Measurements from ENCODE around the gene RAP1A. TPM values are rescaled to one million over a fixed set of nuclear protein-coding genes. Genes with fewer than 3 reads are reported as not detected.
"Not testable (repeated sequence)": the region's sequence is repeated elsewhere in the genome, so short reads cannot be mapped to it uniquely, and the experiment has no call there.

Gene RAP1A
- total RNA-seq, 1 donor from 2014 or later: 41.7 TPM

DNA sequence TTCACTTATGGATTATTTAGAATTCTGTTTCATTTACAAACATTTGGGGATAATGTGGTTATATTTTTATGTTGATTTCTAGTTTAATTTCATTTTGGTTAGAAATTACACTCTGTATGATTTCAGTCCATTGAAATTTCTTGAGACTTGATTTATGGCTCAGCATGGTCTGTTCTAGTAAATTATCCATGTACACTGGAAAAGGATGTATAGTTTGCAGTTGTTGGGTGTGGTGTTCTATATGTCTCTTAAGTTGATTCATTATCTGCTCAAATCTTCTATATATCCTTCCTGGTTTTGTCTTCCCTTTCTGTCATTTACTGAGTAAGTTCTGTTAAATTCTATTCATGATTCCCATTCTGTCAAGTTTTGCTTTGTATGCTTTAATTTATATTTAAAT lies 52.3 kb downstream of the RAP1A start:
- Mint-ChIP-seq H3K36me3 (ENCODE audit: low read depth, unreplicated experiment) (peaks cover 9% of the 10 kb centered on the region), H3K27me3 (ENCODE audit: unreplicated experiment) (peaks cover 3% of the 10 kb centered on the region), H3K4me3 (ENCODE audit: unreplicated experiment) (no peak overlapping the region), H3K4me1 (ENCODE audit: unreplicated experiment) (peaks cover 10% of the 10 kb centered on the region), H3K27ac (ENCODE audit: unreplicated experiment) (no peak overlapping the region), H3K9me3 (ENCODE audit: unreplicated experiment) (no peaks in the 10 kb centered on the region)
- TF ChIP-seq, protein P1, sequence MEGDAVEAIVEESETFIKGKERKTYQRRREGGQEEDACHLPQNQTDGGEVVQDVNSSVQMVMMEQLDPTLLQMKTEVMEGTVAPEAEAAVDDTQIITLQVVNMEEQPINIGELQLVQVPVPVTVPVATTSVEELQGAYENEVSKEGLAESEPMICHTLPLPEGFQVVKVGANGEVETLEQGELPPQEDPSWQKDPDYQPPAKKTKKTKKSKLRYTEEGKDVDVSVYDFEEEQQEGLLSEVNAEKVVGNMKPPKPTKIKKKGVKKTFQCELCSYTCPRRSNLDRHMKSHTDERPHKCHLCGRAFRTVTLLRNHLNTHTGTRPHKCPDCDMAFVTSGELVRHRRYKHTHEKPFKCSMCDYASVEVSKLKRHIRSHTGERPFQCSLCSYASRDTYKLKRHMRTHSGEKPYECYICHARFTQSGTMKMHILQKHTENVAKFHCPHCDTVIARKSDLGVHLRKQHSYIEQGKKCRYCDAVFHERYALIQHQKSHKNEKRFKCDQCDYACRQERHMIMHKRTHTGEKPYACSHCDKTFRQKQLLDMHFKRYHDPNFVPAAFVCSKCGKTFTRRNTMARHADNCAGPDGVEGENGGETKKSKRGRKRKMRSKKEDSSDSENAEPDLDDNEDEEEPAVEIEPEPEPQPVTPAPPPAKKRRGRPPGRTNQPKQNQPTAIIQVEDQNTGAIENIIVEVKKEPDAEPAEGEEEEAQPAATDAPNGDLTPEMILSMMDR (IDR thresholded peaks at IDR 0.05; ENCODE audit: unreplicated experiment): no peak
- no peak for DNase-seq (ENCODE audit: low spot score)

DNA sequence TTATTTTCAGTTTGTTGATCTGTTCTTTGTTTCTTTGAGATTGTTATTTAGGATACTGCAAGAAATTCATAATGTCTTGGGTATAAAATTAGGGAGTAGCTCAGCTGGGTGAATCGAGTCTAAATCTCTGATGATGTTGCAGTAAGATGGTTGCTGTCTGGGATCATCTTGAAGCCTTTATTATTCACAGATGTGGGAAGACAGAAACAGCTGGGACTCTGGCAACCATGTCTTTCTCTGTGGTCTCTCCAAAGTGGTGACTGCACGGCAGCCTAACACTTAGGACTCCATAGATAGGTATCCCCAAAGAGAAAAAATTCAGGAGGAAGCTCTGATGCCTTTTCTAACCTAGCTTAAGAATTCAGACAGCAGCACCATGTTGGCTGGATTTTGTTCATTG lies 52.7 kb downstream of the RAP1A start:
- TF ChIP-seq, protein P1 (IDR thresholded peaks at IDR 0.05; ENCODE audit: unreplicated experiment): no peak
- Mint-ChIP-seq H3K36me3 (ENCODE audit: low read depth, unreplicated experiment) (peaks cover 14% of the 10 kb centered on the region), H3K4me1 (ENCODE audit: unreplicated experiment) (peaks cover 10% of the 10 kb centered on the region), H3K27me3 (ENCODE audit: unreplicated experiment) (peaks cover 3% of the 10 kb centered on the region), H3K4me3 (ENCODE audit: unreplicated experiment) (no peak overlapping the region), H3K27ac (ENCODE audit: unreplicated experiment) (no peak overlapping the region), H3K9me3 (ENCODE audit: unreplicated experiment) (no peaks in the 10 kb centered on the region)
- no peak for DNase-seq (ENCODE audit: low spot score)

DNA sequence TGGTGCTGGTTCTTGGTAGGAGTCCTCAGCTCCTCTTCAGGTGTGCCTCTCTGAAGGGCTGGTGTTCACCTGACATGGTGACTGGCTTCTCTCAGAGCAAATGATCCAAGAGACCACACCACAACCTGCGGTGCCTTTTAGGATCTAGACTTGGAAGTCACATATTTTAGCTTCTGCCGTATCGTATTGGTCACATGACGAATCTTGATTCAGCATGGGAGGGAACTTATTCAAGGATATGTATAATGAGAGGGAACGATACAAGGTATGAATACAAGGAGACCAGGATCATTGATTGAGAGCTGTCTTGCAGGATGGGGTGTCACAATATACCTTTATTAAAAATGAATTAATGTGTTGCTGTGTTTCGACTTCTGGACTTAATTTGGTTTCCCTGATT lies 58.0 kb downstream of the RAP1A start:
- Mint-ChIP-seq H3K36me3 (ENCODE audit: low read depth, unreplicated experiment) (peaks cover 53% of the 10 kb centered on the region), H3K9me3 (ENCODE audit: unreplicated experiment) (no peaks in the 10 kb centered on the region), H3K27me3 (ENCODE audit: unreplicated experiment) (no peaks in the 10 kb centered on the region), H3K27ac (ENCODE audit: unreplicated experiment) (no peak overlapping the region), H3K4me1 (ENCODE audit: unreplicated experiment) (no peaks in the 10 kb centered on the region), H3K4me3 (ENCODE audit: unreplicated experiment) (no peak overlapping the region)
- TF ChIP-seq, protein P1 (IDR thresholded peaks at IDR 0.05; ENCODE audit: unreplicated experiment): no peak
- DNase-seq (ENCODE audit: low spot score): no peak

DNA sequence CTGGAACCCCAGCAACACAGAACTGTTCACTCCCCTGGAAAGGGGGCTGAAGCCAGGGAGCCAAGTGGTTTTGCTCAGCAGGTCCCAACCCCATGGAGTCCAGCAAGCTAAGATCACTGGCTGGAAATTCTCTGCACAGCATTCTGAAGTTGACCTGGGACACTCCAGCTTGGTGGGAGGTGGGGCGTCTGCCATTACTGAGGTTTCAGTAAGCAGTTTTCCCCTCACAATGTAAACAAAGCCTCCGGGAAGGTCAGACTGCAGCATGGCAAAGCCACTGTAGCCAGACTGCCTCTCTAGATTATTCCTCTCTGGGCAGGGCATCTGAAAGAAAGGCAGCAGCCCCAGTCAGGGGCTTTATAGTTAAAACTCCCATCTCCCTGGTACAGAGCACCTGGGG lies 60.0 kb downstream of the RAP1A start:
- peaks cover 6% of the 10 kb centered on the region for H3K9me3 Mint-ChIP-seq (ENCODE audit: unreplicated experiment)

DNA sequence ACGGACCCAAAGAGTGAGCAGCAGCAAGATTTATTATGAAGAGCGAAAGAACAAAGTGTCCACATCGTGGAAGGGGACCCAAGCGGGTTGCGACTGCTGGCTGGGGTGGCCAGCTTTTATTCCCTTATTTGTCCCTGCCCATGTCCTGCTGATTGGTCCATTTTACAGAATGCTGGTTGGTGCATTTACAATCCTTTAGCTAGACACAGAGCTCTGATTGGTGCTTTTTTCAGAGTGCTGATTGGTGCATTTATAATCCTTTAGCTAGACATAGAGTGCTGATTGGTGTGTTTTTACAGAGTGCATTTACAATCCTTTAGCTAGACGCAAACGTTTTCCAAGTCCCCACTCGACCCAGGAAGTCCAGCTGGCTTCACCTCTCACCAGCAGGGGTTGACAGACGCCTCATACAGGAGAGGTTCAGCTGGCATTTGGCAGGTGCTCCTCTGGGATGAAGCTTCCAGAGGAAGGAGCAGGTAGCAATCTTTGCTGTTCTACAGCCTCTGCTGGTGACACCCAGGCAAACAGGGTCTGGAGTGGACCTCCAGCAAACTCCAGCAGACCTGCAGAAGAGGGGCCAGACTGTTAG lies 60.7 kb downstream of the RAP1A start:
- H3K9me3 Mint-ChIP-seq (ENCODE audit: unreplicated experiment); H3K27ac Mint-ChIP-seq (ENCODE audit: unreplicated experiment); DNase-seq (ENCODE audit: low spot score); H3K4me1 Mint-ChIP-seq (ENCODE audit: unreplicated experiment); H3K27me3 Mint-ChIP-seq (ENCODE audit: unreplicated experiment): not testable (repeated sequence)
- peak overlapping the region; percentile 71 for H3K4me3 Mint-ChIP-seq (ENCODE audit: unreplicated experiment)
- peaks cover 62% of the 10 kb centered on the region for H3K36me3 Mint-ChIP-seq (ENCODE audit: low read depth, unreplicated experiment)

More for the DNA sequence above, 60.0 kb downstream of the RAP1A start:
- Mint-ChIP-seq H3K36me3 (ENCODE audit: low read depth, unreplicated experiment) (peaks cover 66% of the 10 kb centered on the region), H3K27ac (ENCODE audit: unreplicated experiment) (no peak overlapping the region), H3K27me3 (ENCODE audit: unreplicated experiment) (no peaks in the 10 kb centered on the region), H3K4me1 (ENCODE audit: unreplicated experiment) (no peaks in the 10 kb centered on the region), H3K4me3 (ENCODE audit: unreplicated experiment) (no peak overlapping the region)
- TF ChIP-seq, protein P1 (IDR thresholded peaks at IDR 0.05; ENCODE audit: unreplicated experiment): no peak
- no peak for DNase-seq (ENCODE audit: low spot score)

DNA sequence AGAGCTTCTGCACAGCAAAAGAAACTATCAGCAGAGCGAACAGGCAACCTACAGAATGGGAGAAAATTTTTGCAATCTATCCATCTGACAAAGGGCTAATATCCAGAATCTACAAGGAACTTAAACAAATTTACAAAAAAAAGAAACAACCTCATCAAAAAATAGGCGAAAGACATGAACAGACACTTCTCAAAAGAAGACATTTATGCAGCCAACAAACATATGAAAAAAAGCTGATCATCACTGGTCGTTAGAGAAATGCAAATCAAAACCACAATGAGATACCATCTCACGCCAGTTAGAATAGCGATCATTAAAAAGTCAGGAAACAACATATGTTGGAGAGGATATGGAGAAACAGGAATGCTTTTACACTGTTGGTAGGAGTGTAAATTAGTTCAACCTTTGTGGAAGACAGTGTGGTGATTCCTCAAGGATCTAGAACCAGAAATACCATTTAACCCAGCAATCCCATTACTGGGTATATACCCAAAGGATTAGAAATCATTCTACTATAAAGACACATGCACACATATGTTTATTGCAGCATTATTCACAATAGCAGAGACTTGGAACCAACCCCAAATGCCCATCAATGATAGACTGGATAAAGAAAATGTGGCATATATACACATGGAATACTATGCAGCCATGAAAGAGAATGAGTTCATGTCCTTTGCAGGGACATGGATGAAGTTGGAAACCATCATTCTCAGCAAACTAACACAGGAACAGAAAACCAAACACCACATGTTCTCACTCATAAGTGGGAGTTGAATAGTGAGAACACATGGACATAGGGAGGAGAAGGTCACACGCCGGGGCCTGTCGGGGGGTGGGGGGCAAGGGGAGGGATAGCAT lies 65.9 kb downstream of the RAP1A start:
- H3K36me3 Mint-ChIP-seq (ENCODE audit: low read depth, unreplicated experiment): peaks cover 29% of the 10 kb centered on the region
- DNase-seq (ENCODE audit: low spot score); H3K9me3 Mint-ChIP-seq (ENCODE audit: unreplicated experiment); H3K4me3 Mint-ChIP-seq (ENCODE audit: unreplicated experiment); H3K27me3 Mint-ChIP-seq (ENCODE audit: unreplicated experiment); H3K4me1 Mint-ChIP-seq (ENCODE audit: unreplicated experiment); H3K27ac Mint-ChIP-seq (ENCODE audit: unreplicated experiment): not testable (repeated sequence)

Data from endothelial cell (in vitro differentiated cells).